ENCODE measurements around the gene CHEK2.
A peak's percentile ranks its signal among the peaks of the same experiment; 100 is the strongest.
"Not testable (repeated sequence)": the region's sequence is repeated elsewhere in the genome, so short reads cannot be mapped to it uniquely, and the experiment has no call there.

Gene CHEK2

DNA sequence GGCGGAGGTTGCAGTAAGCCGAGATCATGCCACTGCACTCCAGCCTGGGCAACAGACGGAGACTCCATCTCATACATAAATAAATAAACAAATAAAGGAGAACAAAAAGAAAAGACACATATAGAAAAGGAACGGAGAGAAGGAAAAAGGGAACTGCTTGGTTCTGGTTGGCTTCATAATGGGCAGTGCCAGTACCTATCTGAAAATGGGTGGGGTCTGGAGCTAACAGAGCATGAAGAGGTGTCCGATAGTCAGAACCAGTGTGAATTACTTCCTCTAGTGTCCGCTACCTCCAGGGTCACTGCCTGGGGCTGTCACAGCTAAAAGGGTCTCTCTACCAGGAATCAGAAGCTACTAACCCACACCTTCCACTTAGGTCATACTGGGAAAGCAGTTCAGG lies 34.8 kb downstream of the CHEK2 start:
- Histone ChIP-seq H3K79me2 (ENCODE audit: low read length) (no peaks in the 10 kb centered on the region), H2AFZ (ENCODE audit: low read depth, low read length) (no peak overlapping the region), H3K36me3 (replicated peaks; ENCODE audit: low read depth, low read length) (peaks cover 45% of the 10 kb centered on the region), H3K4me3 (ENCODE audit: low read length) (peak overlapping the region; percentile 33), H3K4me2 (ENCODE audit: low read length) (peak overlapping the region; percentile 56), H4K20me1 (ENCODE audit: insufficient read depth, low read length) (no peaks in the 10 kb centered on the region), H3K4me1 (ENCODE audit: low read length) (peaks cover 33% of the 10 kb centered on the region), H3K9ac (ENCODE audit: low read length) (no peak overlapping the region), H3K9me3 (ENCODE audit: insufficient read depth, low read length) (no peaks in the 10 kb centered on the region), H3K27me3 (ENCODE audit: low read depth, low read length) (no peaks in the 10 kb centered on the region), H3K27ac (ENCODE audit: low read length) (peak overlapping the region; percentile 11; the same call in 1 of the 2 replicates)
- TF ChIP-seq, protein P1, sequence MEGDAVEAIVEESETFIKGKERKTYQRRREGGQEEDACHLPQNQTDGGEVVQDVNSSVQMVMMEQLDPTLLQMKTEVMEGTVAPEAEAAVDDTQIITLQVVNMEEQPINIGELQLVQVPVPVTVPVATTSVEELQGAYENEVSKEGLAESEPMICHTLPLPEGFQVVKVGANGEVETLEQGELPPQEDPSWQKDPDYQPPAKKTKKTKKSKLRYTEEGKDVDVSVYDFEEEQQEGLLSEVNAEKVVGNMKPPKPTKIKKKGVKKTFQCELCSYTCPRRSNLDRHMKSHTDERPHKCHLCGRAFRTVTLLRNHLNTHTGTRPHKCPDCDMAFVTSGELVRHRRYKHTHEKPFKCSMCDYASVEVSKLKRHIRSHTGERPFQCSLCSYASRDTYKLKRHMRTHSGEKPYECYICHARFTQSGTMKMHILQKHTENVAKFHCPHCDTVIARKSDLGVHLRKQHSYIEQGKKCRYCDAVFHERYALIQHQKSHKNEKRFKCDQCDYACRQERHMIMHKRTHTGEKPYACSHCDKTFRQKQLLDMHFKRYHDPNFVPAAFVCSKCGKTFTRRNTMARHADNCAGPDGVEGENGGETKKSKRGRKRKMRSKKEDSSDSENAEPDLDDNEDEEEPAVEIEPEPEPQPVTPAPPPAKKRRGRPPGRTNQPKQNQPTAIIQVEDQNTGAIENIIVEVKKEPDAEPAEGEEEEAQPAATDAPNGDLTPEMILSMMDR (IDR thresholded peaks at IDR 0.05; ENCODE audit: low read depth, low read length): no peak
- TF ChIP-seq EZH2phosphoT487 (IDR thresholded peaks at IDR 0.05; ENCODE audit: low read depth): no peak

GRCh38 chr22:28703436-28703835 lies 38.2 kb downstream of the CHEK2 start:
- no peaks in the 10 kb centered on the region for H3K27me3 ChIP-seq (ENCODE audit: low read depth, low read length)
- H3K36me3 ChIP-seq (replicated peaks; ENCODE audit: low read depth, low read length): peaks cover 25% of the 10 kb centered on the region
- H3K9me3 ChIP-seq (ENCODE audit: insufficient read depth, low read length): no peaks in the 10 kb centered on the region
- H3K4me1 ChIP-seq (ENCODE audit: low read length): peaks cover 33% of the 10 kb centered on the region
- TF ChIP-seq, protein P1 (IDR thresholded peaks at IDR 0.05; ENCODE audit: low read depth, low read length): no peak
- no peak for TF ChIP-seq EZH2phosphoT487 (IDR thresholded peaks at IDR 0.05; ENCODE audit: low read depth)
- H3K4me2 ChIP-seq (ENCODE audit: low read length): peak overlapping the region; percentile 39
- H3K4me3 ChIP-seq (ENCODE audit: low read length): no peak overlapping the region
- H3K27ac ChIP-seq (ENCODE audit: low read length): peak overlapping the region; percentile 50
- no peak overlapping the region for H2AFZ ChIP-seq (ENCODE audit: low read depth, low read length)
- H4K20me1 ChIP-seq (ENCODE audit: insufficient read depth, low read length): no peaks in the 10 kb centered on the region
- no peaks in the 10 kb centered on the region for H3K79me2 ChIP-seq (ENCODE audit: low read length)
- H3K9ac ChIP-seq (ENCODE audit: low read length): no peak overlapping the region

GRCh38 chr22:28702891-28703290 lies 38.7 kb downstream of the CHEK2 start:
- H3K9me3 ChIP-seq (ENCODE audit: insufficient read depth, low read length): no peaks in the 10 kb centered on the region
- H3K36me3 ChIP-seq (replicated peaks; ENCODE audit: low read depth, low read length): peaks cover 27% of the 10 kb centered on the region
- H3K4me3 ChIP-seq (ENCODE audit: low read length): peak overlapping the region; percentile 18; the same call in 1 of the 2 replicates
- peak overlapping the region; percentile 50 for H3K27ac ChIP-seq (ENCODE audit: low read length)
- H3K79me2 ChIP-seq (ENCODE audit: low read length): no peaks in the 10 kb centered on the region
- no peak overlapping the region; the same call in 1 of the 2 replicates for H3K9ac ChIP-seq (ENCODE audit: low read length)
- no peaks in the 10 kb centered on the region for H3K27me3 ChIP-seq (ENCODE audit: low read depth, low read length)
- peak overlapping the region; percentile 39 for H3K4me2 ChIP-seq (ENCODE audit: low read length)
- peaks cover 33% of the 10 kb centered on the region for H3K4me1 ChIP-seq (ENCODE audit: low read length)
- H2AFZ ChIP-seq (ENCODE audit: low read depth, low read length): no peak overlapping the region
- no peak for TF ChIP-seq EZH2phosphoT487 (IDR thresholded peaks at IDR 0.05; ENCODE audit: low read depth)
- TF ChIP-seq, protein P1 (IDR thresholded peaks at IDR 0.05; ENCODE audit: low read depth, low read length): no peak
- H4K20me1 ChIP-seq (ENCODE audit: insufficient read depth, low read length): no peaks in the 10 kb centered on the region

DNA sequence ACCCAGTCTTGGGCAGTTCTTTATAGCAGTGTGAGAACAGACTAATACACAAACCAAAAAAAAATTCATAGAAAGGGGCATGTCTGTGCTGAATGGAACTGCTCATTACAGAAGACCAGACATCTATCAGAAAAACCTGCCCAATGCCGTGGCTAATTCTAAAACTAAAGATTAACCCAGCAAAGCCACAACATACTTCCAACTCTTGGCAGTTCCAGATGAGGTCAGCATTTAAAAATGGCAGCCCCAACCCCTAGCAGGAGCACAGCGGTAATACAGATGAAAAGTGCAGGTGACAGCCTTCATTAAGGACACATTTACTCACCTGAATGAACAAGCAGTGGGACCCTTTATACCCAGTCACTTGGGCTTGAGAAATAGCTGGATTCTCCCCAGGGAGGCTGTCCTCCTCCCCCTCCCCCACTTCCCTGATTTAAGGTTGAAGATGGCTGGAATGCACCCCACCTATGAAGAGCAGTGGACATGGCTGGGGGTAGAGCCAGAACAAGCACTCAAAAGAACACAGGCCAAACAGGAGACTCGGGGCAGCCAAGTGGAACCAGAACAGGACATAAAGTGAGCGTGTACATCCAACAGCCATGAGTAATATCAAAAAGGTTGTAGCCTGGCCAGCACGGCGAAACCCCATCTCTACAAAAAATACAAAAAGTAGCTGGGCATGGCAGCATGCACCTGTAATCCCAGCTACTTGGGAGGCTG lies 48.4 kb downstream of the CHEK2 start:
- H3K9me3 ChIP-seq (ENCODE audit: insufficient read depth, low read length); H2AFZ ChIP-seq (ENCODE audit: low read depth, low read length); H3K9ac ChIP-seq (ENCODE audit: low read length); H4K20me1 ChIP-seq (ENCODE audit: insufficient read depth, low read length); H3K27me3 ChIP-seq (ENCODE audit: low read depth, low read length); H3K4me3 ChIP-seq (ENCODE audit: low read length); H3K36me3 ChIP-seq (replicated peaks; ENCODE audit: low read depth, low read length); H3K79me2 ChIP-seq (ENCODE audit: low read length): not testable (repeated sequence)
- H3K4me2 ChIP-seq (ENCODE audit: low read length): 0 out of 2 replicates have a peak overlapping the region, but pooled peaks have one; percentile 1
- H3K27ac ChIP-seq (ENCODE audit: low read length): peak overlapping the region; percentile 51
- peaks cover 10% of the 10 kb centered on the region for H3K4me1 ChIP-seq (ENCODE audit: low read length)

GRCh38 chr22:28689796-28690195 lies 51.8 kb downstream of the CHEK2 start:
- H3K27me3 ChIP-seq (ENCODE audit: low read depth, low read length); H3K9me3 ChIP-seq (ENCODE audit: insufficient read depth, low read length); H4K20me1 ChIP-seq (ENCODE audit: insufficient read depth, low read length); H3K9ac ChIP-seq (ENCODE audit: low read length); H3K36me3 ChIP-seq (replicated peaks; ENCODE audit: low read depth, low read length); H3K79me2 ChIP-seq (ENCODE audit: low read length); H3K4me3 ChIP-seq (ENCODE audit: low read length); H3K27ac ChIP-seq (ENCODE audit: low read length); H2AFZ ChIP-seq (ENCODE audit: low read depth, low read length); H3K4me2 ChIP-seq (ENCODE audit: low read length): not testable (repeated sequence)
- peaks cover 10% of the 10 kb centered on the region for H3K4me1 ChIP-seq (ENCODE audit: low read length)

DNA sequence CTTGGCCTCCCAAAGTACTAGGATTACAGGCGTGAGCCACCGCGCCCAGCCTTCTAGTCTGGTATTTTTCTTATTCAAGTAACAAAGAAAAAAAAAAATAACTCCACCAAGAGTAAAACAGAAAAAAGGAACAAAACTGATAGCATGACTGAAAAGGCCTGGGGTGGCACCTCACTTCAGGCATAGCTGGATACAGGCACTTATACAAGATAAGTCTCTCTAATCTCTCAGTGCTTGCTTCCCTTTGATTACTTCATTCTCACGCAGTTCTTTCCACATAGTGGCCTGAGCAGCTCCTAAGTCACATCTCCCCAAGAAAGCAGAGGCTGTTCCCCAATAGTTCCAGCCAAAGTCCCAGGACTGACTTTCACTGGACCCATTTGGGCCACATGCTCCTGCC lies 58.7 kb downstream of the CHEK2 start:
- not testable (repeated sequence) for H3K4me1 ChIP-seq (ENCODE audit: low read length); H3K79me2 ChIP-seq (ENCODE audit: low read length); H2AFZ ChIP-seq (ENCODE audit: low read depth, low read length); H3K4me3 ChIP-seq (ENCODE audit: low read length); H3K36me3 ChIP-seq (replicated peaks; ENCODE audit: low read depth, low read length); H3K27me3 ChIP-seq (ENCODE audit: low read depth, low read length); H3K27ac ChIP-seq (ENCODE audit: low read length); H3K9ac ChIP-seq (ENCODE audit: low read length); H3K4me2 ChIP-seq (ENCODE audit: low read length); H4K20me1 ChIP-seq (ENCODE audit: insufficient read depth, low read length); H3K9me3 ChIP-seq (ENCODE audit: insufficient read depth, low read length)

GRCh38 chr22:28680813-28681490 lies 60.7 kb downstream of the CHEK2 start:
- H3K9ac ChIP-seq (ENCODE audit: low read length); H3K27ac ChIP-seq (ENCODE audit: low read length); H3K9me3 ChIP-seq (ENCODE audit: insufficient read depth, low read length): not testable (repeated sequence)

More at GRCh38 chr22:28680813-28681490, 60.7 kb downstream of the CHEK2 start:
- not testable (repeated sequence) for H3K36me3 ChIP-seq (replicated peaks; ENCODE audit: low read depth, low read length); H3K4me2 ChIP-seq (ENCODE audit: low read length); H3K79me2 ChIP-seq (ENCODE audit: low read length); H4K20me1 ChIP-seq (ENCODE audit: insufficient read depth, low read length); H2AFZ ChIP-seq (ENCODE audit: low read depth, low read length); H3K4me1 ChIP-seq (ENCODE audit: low read length); H3K27me3 ChIP-seq (ENCODE audit: low read depth, low read length); H3K4me3 ChIP-seq (ENCODE audit: low read length)
